ENCODE results near the gene BCOR.

The BCOR gene

GRCh38 chrX:40083120-40083978, 14.4 kb downstream of the BCOR start:
- DNase-seq: no peak

DNA sequence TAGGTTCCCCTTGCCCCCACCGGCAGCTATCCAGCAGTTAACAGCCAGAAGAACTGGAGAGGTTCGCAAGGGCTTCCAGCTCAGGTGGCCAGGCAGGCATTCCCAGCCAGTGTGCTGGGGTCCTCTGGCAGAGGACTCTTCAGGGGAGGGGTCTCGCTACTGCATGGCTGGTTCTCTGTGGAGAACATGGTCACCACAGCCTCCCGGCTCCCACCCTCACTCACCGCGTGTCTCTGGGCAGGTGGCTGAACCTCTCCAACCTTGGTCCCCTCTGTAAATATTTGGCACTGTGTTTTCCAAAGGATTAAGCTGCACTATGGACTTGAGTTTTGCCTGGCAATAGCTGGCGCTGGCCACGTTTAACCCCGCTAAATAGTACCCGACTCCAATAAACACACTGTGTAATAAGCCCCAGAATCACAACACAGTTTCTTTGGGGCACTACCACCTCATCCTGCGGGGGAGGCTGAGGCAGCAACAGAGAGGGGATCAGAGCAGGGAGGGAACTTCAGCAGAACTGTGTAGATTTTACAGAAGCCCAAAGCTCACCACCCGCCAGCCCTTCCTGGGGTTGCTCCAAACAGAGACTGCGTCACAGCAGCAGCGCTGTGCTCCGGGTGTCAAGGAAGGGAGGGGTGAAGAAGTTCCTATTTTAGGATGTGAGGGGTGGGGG, 15.2 kb downstream of the BCOR start:
- DNase-seq: no peak

- no peak for DNase-seq
Observed at GRCh38 chrX:40081679-40082068, 16.1 kb downstream of the BCOR start.

- no peak for DNase-seq
Observed at GRCh38 chrX:40080894-40081678, 16.7 kb downstream of the BCOR start.

DNA sequence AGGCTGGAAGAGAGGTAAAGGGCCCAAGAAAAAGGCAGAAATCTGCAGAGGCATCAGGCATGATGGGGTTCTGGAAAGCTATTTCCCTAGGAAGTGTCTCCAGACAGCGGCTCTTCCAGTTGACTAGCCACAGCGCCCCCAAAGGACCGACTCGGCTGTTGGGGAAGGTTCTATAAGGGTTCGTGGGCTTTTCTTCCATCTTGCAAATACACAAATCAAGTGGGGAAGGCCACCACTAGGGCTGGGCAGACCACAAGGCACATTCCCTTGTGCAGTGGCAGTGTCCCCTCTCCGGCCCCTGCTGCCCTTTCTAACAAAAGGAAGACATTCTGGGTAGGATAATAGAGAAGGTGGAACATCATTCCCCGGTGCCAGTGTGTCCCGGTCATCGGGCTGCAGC, 18.2 kb downstream of the BCOR start:
- DNase-seq: no peak

DNA sequence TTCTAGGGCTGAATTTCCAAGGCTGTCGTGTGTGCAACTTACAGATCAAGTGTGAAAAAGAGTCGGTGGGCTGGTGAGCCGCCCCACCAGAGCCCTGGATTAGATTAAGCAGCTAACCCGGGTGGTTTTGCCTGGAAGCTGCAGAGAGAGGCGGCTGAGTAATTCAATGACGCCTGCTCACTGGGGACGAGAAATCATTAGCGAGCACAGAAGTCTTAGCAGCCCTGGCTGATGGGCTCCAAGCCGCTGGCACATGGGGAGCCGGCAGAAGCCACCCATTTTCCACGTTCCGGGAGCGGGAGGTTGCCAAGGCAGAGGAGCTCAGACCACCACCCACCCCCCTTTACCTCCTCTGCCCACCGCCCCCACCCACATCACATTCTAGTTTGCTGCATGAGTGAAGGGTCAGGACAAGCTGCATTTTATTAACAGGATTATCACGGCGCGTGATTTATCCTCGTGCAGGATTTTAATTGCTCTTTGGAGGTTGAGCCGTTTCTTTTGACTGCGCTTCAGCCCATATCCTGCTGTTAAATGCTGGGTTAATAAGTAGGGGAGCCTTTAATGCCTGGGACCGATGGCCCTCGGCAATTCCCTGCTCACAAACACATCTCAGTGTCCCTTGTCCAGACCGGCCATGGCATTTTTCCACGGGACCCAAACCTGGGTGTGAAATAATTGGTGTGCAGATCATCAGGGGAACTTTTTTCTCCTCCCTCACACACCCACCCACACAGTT, 19.1 kb downstream of the BCOR start:
- no peak for DNase-seq

DNA sequence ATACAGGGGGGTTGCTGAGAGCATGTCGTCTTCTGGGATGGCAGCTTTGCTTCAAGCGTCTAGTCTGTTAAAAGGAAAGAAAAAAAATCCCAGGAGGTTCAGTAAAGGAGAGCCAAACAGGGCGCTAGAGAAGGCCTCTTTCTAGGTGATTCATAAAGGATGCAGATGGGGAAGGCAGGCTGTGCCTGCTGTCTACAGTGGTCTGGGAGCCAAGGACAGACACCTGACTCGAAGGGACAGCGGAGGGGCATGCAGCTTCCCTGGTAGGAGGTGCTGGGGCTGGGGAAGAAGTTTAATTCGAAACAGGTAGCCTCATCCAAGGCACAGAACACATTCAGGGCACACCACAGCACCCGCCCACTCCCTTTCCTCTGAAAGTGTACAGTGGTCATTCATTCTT, 19.9 kb downstream of the BCOR start:
- no peak for DNase-seq

GRCh38 chrX:40076750-40077575, 20.8 kb downstream of the BCOR start:
- no peak for DNase-seq

DNA sequence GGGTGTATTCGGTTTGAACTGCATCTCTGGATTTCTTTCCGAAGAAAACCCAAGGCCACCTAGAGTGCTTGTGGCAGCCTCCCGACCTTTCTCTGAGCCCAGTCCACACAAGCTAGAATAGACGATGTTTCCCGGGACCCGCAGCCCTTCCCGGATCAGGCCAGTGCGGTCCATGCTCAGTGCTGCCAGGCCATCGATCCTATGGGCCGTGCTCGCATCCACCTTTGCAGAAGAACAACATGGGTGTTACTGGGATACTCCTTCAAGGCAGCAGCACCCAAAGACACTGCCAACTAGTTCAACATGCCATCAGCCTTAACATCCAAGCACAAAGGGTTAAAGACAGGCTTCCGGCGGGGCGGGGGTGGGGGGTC, 22.8 kb downstream of the BCOR start:
- DNase-seq: no peak

GRCh38 chrX:40074080-40074958, 23.4 kb downstream of the BCOR start:
- no peak for DNase-seq

DNA sequence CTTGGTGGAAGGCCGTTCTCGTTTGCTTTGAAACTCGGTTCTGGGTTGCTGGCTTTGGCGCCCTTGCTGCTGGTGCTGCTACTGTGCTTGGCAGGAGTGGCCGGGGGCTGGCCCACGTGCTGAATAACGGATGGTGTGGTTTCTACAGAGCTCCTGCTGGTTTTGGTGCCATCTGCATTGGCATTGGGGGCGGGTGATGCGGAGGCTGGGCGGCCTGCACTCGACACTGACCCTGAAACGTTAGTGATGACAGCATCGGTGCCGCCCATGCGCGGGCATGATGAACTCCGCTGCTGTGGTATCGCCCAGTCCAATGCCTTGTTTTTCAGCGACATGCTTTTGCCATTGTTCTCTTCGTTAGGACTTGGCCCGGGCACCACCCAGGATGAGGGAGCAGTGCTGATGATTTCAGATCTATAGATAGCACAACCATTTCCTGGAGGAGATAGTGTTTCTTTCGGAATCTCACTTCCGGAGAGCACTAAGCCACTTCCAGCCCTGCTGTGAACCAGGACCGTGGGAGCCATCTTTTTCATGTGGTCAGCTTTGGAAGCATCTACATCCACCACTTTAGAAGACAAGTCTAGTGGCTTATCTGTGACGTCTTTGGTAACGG, 24.2 kb downstream of the BCOR start:
- no peak for DNase-seq

DNA sequence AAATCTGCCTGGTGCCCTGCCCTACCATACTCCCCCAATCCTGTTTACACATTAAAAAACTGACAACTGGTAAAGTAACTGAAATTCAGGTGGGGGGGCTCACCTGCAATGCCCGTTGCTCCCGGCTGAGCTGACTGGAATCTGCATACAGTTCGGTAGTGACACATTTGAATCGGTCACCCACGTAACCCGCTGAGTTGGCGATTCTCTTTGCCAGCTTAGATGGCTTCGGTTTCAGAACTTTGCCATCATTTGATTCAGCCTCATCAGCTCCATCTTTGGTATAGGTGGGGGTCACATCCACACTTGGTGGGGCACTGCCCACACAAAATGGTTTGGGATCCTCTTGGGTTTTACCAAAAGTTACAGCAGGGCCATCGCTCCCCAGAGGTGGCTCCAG, 25.5 kb downstream of the BCOR start:
- no peak for DNase-seq

- DNase-seq: peak; percentile 19
Observed at GRCh38 chrX:40068048-40068447, 29.7 kb downstream of the BCOR start.

GRCh38 chrX:40066700-40067099, 31.1 kb downstream of the BCOR start:
- DNase-seq: no peak

DNA sequence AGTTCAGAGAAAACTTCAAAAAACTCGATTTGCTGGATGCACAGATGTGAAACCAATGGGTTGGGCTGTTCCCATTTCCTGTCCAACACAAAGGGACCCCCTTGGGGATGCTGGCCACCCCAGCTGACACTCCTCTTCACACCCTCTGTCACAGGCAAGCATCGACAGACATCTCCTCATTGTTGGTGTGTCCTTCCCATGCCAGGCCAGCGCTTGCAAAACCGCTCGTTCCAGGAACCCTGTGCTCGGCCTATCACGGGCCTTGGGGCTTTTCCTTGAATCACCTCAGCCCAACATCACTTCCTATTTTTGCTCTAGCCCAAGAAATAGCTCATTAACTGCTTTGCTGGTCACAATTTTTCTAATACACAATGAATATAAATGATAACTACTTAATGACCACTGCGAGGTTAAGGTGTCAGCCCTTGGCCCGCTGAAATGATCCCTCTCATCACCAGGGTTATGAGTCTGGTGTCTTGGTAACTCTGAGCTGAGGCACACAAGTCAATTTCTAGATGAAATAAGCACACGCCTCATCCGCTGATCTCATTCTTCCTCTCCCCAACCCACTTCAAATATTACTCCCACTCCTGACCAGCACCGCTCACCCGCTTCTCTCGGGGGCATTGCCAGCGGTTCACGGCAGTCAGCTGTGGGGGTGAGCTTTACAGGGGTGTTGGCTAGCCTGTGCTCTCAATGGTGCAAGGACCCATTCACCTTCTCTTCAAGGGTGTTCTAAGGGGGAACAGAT, 32.3 kb downstream of the BCOR start:
- no peak for DNase-seq

DNA sequence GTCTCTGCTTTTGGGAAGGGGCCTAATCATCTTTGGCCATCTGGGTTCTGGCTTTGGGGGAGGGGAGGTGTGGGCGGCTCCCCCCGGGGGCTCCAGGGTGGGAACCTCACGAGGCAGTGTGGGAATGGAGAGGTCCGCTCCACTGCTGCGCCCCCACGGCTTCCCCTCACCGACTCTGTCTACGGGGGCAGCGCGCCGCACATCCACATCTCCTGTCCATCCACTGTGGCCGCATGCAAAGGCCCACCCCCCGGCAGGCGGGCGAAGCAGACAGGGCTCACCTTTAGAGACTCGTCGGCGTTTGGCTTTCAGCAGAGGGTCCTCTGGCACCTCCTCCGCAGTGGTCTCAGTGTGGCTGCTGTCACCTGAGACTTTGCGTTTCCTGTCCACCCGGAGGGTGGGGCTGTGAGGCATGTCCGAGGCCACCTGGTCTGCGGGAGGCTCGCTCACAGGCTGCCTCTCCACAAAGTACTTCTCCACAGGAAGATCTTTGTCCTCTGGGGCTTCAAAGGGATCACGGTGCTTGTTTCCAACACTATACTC, 33.6 kb downstream of the BCOR start:
- DNase-seq: no peak

GRCh38 chrX:40063555-40063954, 34.2 kb downstream of the BCOR start:
- DNase-seq: no peak

- no peak for DNase-seq
Observed at GRCh38 chrX:40062525-40063155, 35.1 kb downstream of the BCOR start.
